ENCODE results near the gene ZG16. TPM values are rescaled to one million over a fixed set of nuclear protein-coding genes. Genes with fewer than 3 reads are reported as not detected.
"Not testable (repeated sequence)": the region's sequence is repeated elsewhere in the genome, so short reads cannot be mapped to it uniquely, and the experiment has no call there.

ZG16 gene
- polyA plus RNA-seq, 1 donor (not counting 4 experiments of a cell fraction or from before 2014, with no cell fraction given) = not detected

DNA sequence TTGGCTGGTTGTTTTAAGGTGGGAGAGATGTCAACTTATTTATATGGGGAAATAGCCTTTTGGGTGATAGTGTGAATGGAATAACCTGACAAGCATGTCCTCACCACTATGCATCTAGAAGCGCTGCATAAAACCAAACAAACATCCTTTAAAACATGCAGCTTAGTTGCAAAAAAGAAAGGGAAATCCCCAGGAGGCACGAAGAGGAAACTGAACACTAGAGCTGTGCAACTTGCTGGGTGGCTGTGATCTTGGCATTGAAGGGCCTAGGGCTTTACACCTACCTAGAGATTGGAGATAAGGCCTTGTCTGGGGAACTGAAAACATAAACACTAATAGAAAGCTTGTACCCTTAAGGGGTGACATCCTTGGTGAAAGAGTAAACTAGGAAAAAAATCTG is 39.5 kb upstream of the ZG16 start:
- no peak for FAIRE-seq
- H3K27me3 ChIP-seq (ENCODE audit: control insufficient read depth, extremely low read depth, insufficient read depth, low read length) = no peaks in the 10 kb centered on the region
- H3K27ac ChIP-seq (ENCODE audit: control insufficient read depth, insufficient read depth, low read length) = no peak overlapping the region
- no peak overlapping the region for H2AFZ ChIP-seq (ENCODE audit: control insufficient read depth, low read length)
- no peaks in the 10 kb centered on the region for H3K9me1 ChIP-seq (ENCODE audit: control insufficient read depth, extremely low read depth, insufficient read depth, low read length)
- no peak overlapping the region for H3K4me3 ChIP-seq (ENCODE audit: control insufficient read depth in 2 of 3, extremely low read depth in 1 of 3, insufficient read depth in 2 of 3, low read depth in 1 of 3, low read length in 3 of 3)
- H3K9me3 ChIP-seq (ENCODE audit: control insufficient read depth, low read depth, low read length) = no peaks in the 10 kb centered on the region
- no peaks in the 10 kb centered on the region for H3K79me2 ChIP-seq (ENCODE audit: control insufficient read depth, insufficient read depth, low read length)
- no peaks in the 10 kb centered on the region for H4K20me1 ChIP-seq (ENCODE audit: control insufficient read depth, extremely low read depth, insufficient read depth, low read length)
- TF ChIP-seq, protein P1, sequence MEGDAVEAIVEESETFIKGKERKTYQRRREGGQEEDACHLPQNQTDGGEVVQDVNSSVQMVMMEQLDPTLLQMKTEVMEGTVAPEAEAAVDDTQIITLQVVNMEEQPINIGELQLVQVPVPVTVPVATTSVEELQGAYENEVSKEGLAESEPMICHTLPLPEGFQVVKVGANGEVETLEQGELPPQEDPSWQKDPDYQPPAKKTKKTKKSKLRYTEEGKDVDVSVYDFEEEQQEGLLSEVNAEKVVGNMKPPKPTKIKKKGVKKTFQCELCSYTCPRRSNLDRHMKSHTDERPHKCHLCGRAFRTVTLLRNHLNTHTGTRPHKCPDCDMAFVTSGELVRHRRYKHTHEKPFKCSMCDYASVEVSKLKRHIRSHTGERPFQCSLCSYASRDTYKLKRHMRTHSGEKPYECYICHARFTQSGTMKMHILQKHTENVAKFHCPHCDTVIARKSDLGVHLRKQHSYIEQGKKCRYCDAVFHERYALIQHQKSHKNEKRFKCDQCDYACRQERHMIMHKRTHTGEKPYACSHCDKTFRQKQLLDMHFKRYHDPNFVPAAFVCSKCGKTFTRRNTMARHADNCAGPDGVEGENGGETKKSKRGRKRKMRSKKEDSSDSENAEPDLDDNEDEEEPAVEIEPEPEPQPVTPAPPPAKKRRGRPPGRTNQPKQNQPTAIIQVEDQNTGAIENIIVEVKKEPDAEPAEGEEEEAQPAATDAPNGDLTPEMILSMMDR (optimal IDR thresholded peaks at IDR 0.05 in 1 of 3, IDR thresholded peaks at IDR 0.05 in 1 of 3, conservative IDR thresholded peaks at IDR 0.05 in 1 of 3; ENCODE audit: extremely low read depth in 1 of 3, insufficient read depth in 2 of 3, low read length in 3 of 3) = no peak
- no peak for TF ChIP-seq EZH2 (IDR thresholded peaks at IDR 0.05; ENCODE audit: low read length)
- no peaks in the 10 kb centered on the region for H3K36me3 ChIP-seq (ENCODE audit: control insufficient read depth in 2 of 2, extremely low read depth in 1 of 2, insufficient read depth in 2 of 2, low read length in 2 of 2)
- DNase-seq (ENCODE audit: low read depth, low spot score) = no peak
- H3K4me1 ChIP-seq (ENCODE audit: control insufficient read depth, extremely low read depth, insufficient read depth, low read length) = no peaks in the 10 kb centered on the region
- no peak overlapping the region for H3K4me2 ChIP-seq (ENCODE audit: control insufficient read depth, extremely low read depth, insufficient read depth, low read depth, low read length)
- H3K9ac ChIP-seq (ENCODE audit: control insufficient read depth, extremely low read depth, insufficient read depth, low read length) = no peak overlapping the region
- dilution Hi-C loops (cut with MboI; ENCODE audit: extremely low pct_ligation_motif_present, low sequenced_read_pairs) = no loop called here

DNA sequence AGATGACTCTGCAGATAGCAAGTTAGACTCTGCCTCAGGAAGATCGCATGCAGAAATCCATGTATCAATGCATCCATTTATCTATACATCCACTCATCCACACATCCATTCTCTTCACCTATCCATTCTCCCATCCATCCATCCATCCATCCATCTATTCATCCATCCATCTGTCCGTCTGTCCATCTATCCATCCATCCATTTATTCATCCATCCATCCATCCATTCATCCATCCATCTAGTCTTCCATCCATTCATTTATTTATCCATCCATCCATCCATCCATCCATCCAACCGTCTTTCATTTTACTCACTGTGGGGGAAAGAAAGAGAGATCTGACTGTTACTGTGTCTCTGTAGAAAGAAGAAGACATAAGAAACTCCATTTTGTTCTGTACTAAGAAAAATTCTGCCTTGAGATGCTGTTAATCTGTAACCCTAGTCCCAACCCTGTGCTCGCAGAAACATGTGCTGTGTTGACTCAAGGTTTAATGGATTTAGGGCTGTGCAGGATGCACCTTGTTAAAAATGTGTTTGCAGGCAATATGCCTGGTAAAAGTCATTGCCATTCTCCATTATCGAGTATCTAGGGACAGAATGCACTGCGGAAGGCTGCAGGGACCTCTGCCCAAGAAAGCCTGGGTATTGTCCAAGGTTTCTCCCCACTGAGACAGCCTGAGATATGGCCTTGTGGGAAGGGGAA is 38.0 kb upstream of the ZG16 start:
- H3K4me1 ChIP-seq (ENCODE audit: control insufficient read depth, extremely low read depth, insufficient read depth, low read length); H3K36me3 ChIP-seq (ENCODE audit: control insufficient read depth in 2 of 2, extremely low read depth in 1 of 2, insufficient read depth in 2 of 2, low read length in 2 of 2); H3K27ac ChIP-seq (ENCODE audit: control insufficient read depth, insufficient read depth, low read length); H4K20me1 ChIP-seq (ENCODE audit: control insufficient read depth, extremely low read depth, insufficient read depth, low read length); FAIRE-seq; H2AFZ ChIP-seq (ENCODE audit: control insufficient read depth, low read length); dilution Hi-C loops (cut with MboI; ENCODE audit: extremely low pct_ligation_motif_present, low sequenced_read_pairs); H3K9ac ChIP-seq (ENCODE audit: control insufficient read depth, extremely low read depth, insufficient read depth, low read length); H3K27me3 ChIP-seq (ENCODE audit: control insufficient read depth, extremely low read depth, insufficient read depth, low read length); DNase-seq (ENCODE audit: low read depth, low spot score); H3K79me2 ChIP-seq (ENCODE audit: control insufficient read depth, insufficient read depth, low read length); H3K9me3 ChIP-seq (ENCODE audit: control insufficient read depth, low read depth, low read length); H3K4me2 ChIP-seq (ENCODE audit: control insufficient read depth, extremely low read depth, insufficient read depth, low read depth, low read length); H3K9me1 ChIP-seq (ENCODE audit: control insufficient read depth, extremely low read depth, insufficient read depth, low read length); H3K4me3 ChIP-seq (ENCODE audit: control insufficient read depth in 2 of 3, extremely low read depth in 1 of 3, insufficient read depth in 2 of 3, low read depth in 1 of 3, low read length in 3 of 3): not testable (repeated sequence)

GRCh38 chr16:29740630-29741015 is 37.4 kb upstream of the ZG16 start:
- H3K9me3 ChIP-seq (ENCODE audit: control insufficient read depth, low read depth, low read length); H3K9ac ChIP-seq (ENCODE audit: control insufficient read depth, extremely low read depth, insufficient read depth, low read length); dilution Hi-C loops (cut with MboI; ENCODE audit: extremely low pct_ligation_motif_present, low sequenced_read_pairs); H3K4me2 ChIP-seq (ENCODE audit: control insufficient read depth, extremely low read depth, insufficient read depth, low read depth, low read length); DNase-seq (ENCODE audit: low read depth, low spot score); H3K27ac ChIP-seq (ENCODE audit: control insufficient read depth, insufficient read depth, low read length); H3K36me3 ChIP-seq (ENCODE audit: control insufficient read depth in 2 of 2, extremely low read depth in 1 of 2, insufficient read depth in 2 of 2, low read length in 2 of 2); H3K9me1 ChIP-seq (ENCODE audit: control insufficient read depth, extremely low read depth, insufficient read depth, low read length); H3K27me3 ChIP-seq (ENCODE audit: control insufficient read depth, extremely low read depth, insufficient read depth, low read length); H4K20me1 ChIP-seq (ENCODE audit: control insufficient read depth, extremely low read depth, insufficient read depth, low read length); H3K4me1 ChIP-seq (ENCODE audit: control insufficient read depth, extremely low read depth, insufficient read depth, low read length); H2AFZ ChIP-seq (ENCODE audit: control insufficient read depth, low read length); H3K4me3 ChIP-seq (ENCODE audit: control insufficient read depth in 2 of 3, extremely low read depth in 1 of 3, insufficient read depth in 2 of 3, low read depth in 1 of 3, low read length in 3 of 3); H3K79me2 ChIP-seq (ENCODE audit: control insufficient read depth, insufficient read depth, low read length); FAIRE-seq: not testable (repeated sequence)
